ENCODE data around the gene DRC1. TPM values are rescaled to one million over a fixed set of nuclear protein-coding genes. Genes with fewer than 3 reads are reported as not detected.

Gene DRC1
- polyA plus RNA-seq, 1 donor from 2014 or later, result 0.16 TPM

GRCh38 chr2:26470601-26471260, 69.0 kb downstream of the DRC1 start:
- Histone ChIP-seq H3K27ac (ENCODE audit: low read length) (no peak overlapping the region), H3F3A (ENCODE audit: insufficient read depth, low read length, poor library complexity, severe bottlenecking) (no peaks in the 10 kb centered on the region), H3K27me3 (ENCODE audit: insufficient read depth, low read depth, low read length) (no peaks in the 10 kb centered on the region), H3K9me2 (ENCODE audit: insufficient read depth, low read length) (no peaks in the 10 kb centered on the region), H3K79me2 (replicated peaks; ENCODE audit: insufficient read depth, low read length) (no peaks in the 10 kb centered on the region), H2AFZ (ENCODE audit: low read depth, low read length) (no peak overlapping the region), H4K20me1 (ENCODE audit: insufficient read depth) (no peaks in the 10 kb centered on the region), H3K4me3 (ENCODE audit: low read length) (no peak overlapping the region), H3K9me3 (ENCODE audit: low read length) (no peaks in the 10 kb centered on the region), H3K36me3 (ENCODE audit: insufficient read depth, low read length) (no peaks in the 10 kb centered on the region), H3K4me2 (ENCODE audit: low read length) (no peak overlapping the region), H3K9ac (ENCODE audit: low read length) (no peak overlapping the region)
- TF ChIP-seq, protein P1, sequence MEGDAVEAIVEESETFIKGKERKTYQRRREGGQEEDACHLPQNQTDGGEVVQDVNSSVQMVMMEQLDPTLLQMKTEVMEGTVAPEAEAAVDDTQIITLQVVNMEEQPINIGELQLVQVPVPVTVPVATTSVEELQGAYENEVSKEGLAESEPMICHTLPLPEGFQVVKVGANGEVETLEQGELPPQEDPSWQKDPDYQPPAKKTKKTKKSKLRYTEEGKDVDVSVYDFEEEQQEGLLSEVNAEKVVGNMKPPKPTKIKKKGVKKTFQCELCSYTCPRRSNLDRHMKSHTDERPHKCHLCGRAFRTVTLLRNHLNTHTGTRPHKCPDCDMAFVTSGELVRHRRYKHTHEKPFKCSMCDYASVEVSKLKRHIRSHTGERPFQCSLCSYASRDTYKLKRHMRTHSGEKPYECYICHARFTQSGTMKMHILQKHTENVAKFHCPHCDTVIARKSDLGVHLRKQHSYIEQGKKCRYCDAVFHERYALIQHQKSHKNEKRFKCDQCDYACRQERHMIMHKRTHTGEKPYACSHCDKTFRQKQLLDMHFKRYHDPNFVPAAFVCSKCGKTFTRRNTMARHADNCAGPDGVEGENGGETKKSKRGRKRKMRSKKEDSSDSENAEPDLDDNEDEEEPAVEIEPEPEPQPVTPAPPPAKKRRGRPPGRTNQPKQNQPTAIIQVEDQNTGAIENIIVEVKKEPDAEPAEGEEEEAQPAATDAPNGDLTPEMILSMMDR (IDR thresholded peaks at IDR 0.05; ENCODE audit: poor library complexity, severe bottlenecking), result no peak
- TF ChIP-seq EZH2 (IDR thresholded peaks at IDR 0.05; ENCODE audit: borderline replicate concordance, insufficient read depth, low read length, poor library complexity, severe bottlenecking), result no peak
- no peak for TF ChIP-seq MXI1 (conservative IDR thresholded peaks at IDR 0.05; ENCODE audit: poor library complexity, severe bottlenecking)
- no peak for TF ChIP-seq EP300 (conservative IDR thresholded peaks at IDR 0.05; ENCODE audit: poor library complexity, severe bottlenecking)
- TF ChIP-seq SMC3 (conservative IDR thresholded peaks at IDR 0.05; ENCODE audit: poor library complexity), result no peak
- TF ChIP-seq REST (IDR thresholded peaks at IDR 0.05; ENCODE audit: borderline replicate concordance), result no peak
- no peak for TF ChIP-seq POLR2AphosphoS5 (IDR thresholded peaks at IDR 0.05)
- TF ChIP-seq RAD21 (conservative IDR thresholded peaks at IDR 0.05), result no peak
- TF ChIP-seq TAF1 (IDR thresholded peaks at IDR 0.05; ENCODE audit: low read depth), result no peak

DNA sequence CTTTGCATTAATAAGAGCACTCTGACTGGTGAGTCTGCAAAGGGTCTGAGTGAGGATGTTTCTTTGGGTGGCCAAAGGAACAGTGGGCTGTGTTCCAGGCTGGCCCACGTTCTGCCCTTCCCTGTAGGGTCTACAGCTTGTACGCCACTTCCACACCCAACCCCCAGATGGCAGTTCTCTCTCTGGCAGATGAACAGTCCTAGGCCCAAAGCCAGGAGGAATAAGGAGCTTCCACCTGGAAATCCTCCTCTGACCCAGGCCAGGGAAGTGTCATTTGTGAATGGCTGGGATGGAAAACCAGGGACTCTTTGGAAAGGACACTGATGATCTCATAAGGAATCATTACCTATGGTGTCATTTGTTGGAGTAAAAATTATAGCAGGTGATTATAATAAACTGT, 69.6 kb downstream of the DRC1 start:
- Histone ChIP-seq H2AFZ (ENCODE audit: low read depth, low read length) (no peak overlapping the region), H3K4me2 (ENCODE audit: low read length) (no peak overlapping the region), H3K9ac (ENCODE audit: low read length) (no peak overlapping the region), H3K27ac (ENCODE audit: low read length) (no peak overlapping the region), H3K79me2 (replicated peaks; ENCODE audit: insufficient read depth, low read length) (no peaks in the 10 kb centered on the region), H3K9me2 (ENCODE audit: insufficient read depth, low read length) (no peaks in the 10 kb centered on the region), H3K9me3 (ENCODE audit: low read length) (no peaks in the 10 kb centered on the region), H4K20me1 (ENCODE audit: insufficient read depth) (no peaks in the 10 kb centered on the region), H3K27me3 (ENCODE audit: insufficient read depth, low read depth, low read length) (no peaks in the 10 kb centered on the region), H3K4me3 (ENCODE audit: low read length) (no peak overlapping the region), H3F3A (ENCODE audit: insufficient read depth, low read length, poor library complexity, severe bottlenecking) (no peaks in the 10 kb centered on the region), H3K36me3 (ENCODE audit: insufficient read depth, low read length) (no peaks in the 10 kb centered on the region)
- TF ChIP-seq MXI1 (conservative IDR thresholded peaks at IDR 0.05; ENCODE audit: poor library complexity, severe bottlenecking) (no peak), EZH2 (IDR thresholded peaks at IDR 0.05; ENCODE audit: borderline replicate concordance, insufficient read depth, low read length, poor library complexity, severe bottlenecking) (no peak), POLR2AphosphoS5 (IDR thresholded peaks at IDR 0.05) (no peak), RAD21 (conservative IDR thresholded peaks at IDR 0.05) (no peak), EP300 (conservative IDR thresholded peaks at IDR 0.05; ENCODE audit: poor library complexity, severe bottlenecking) (no peak), REST (IDR thresholded peaks at IDR 0.05; ENCODE audit: borderline replicate concordance) (no peak), SMC3 (conservative IDR thresholded peaks at IDR 0.05; ENCODE audit: poor library complexity) (no peak), TAF1 (IDR thresholded peaks at IDR 0.05; ENCODE audit: low read depth) (no peak)
- TF ChIP-seq, protein P1 (IDR thresholded peaks at IDR 0.05; ENCODE audit: poor library complexity, severe bottlenecking), result no peak

All from neural cell (in vitro differentiated cells).